Measurements from ENCODE around the gene LRIG3. TPM values are rescaled to one million over a fixed set of nuclear protein-coding genes. Genes with fewer than 3 reads are reported as not detected.

The LRIG3 gene
- total and polyA plus RNA-seq, 2 of the 4 experiments (the other 2 are of a cell fraction) = 26.4 to 71.2 TPM

- no TSS peak for BruUV-seq (replicated peaks)
Measured at GRCh38 chr12:58860788-58861240, 59.5 kb downstream of the LRIG3 start.

More at GRCh38 chr12:58860788-58861240, 59.5 kb downstream of the LRIG3 start:
- H2BK20ac ChIP-seq (ENCODE audit: low read depth, low read length) = no peak overlapping the region
- H3K14ac ChIP-seq (replicated peaks; ENCODE audit: low read depth, low read length) = no peak overlapping the region
- no peaks in the 10 kb centered on the region for H3K9me1 ChIP-seq (ENCODE audit: insufficient read depth, low read length)
- H4K20me1 ChIP-seq (ENCODE audit: insufficient read depth, low read length) = no peaks in the 10 kb centered on the region
- no peak overlapping the region for H2AK9ac ChIP-seq (replicated peaks; ENCODE audit: low read depth, low read length, poor library complexity)
- no peak for ATAC-seq (ENCODE audit: low read depth)
- no peak overlapping the region for H2AK5ac ChIP-seq (ENCODE audit: low read depth, low read length)
- H4K91ac ChIP-seq (ENCODE audit: insufficient read depth, low read depth, low read length) = no peak overlapping the region
- no peak overlapping the region for H3K4me3 ChIP-seq (ENCODE audit: insufficient read depth, low read depth, low read length)
- no peak overlapping the region for H2BK15ac ChIP-seq (ENCODE audit: low read depth, low read length)
- H3K79me1 ChIP-seq (ENCODE audit: low read depth in 1 of 2, low read length in 2 of 2) = no peaks in the 10 kb centered on the region
- no peak overlapping the region for H3K23ac ChIP-seq (ENCODE audit: low read depth, low read length)
- H3K9ac ChIP-seq (ENCODE audit: low read depth, low read length) = no peak overlapping the region
- 67% methylated on average over 1 of the region's 4 CpGs; no CpG with 5 or more reads in 1 of the 2 experiments for WGBS, 2 experiments (ENCODE audit: extremely low coverage in 2 of 2, insufficient read length in 1 of 2)
- TF ChIP-seq CHD1 (IDR thresholded peaks at IDR 0.05; ENCODE audit: low read depth, low read length) (no peak), MXI1 (IDR thresholded peaks at IDR 0.05; ENCODE audit: borderline replicate concordance, low read depth, low read length) (no peak), MAFK (IDR thresholded peaks at IDR 0.05; ENCODE audit: low read depth, low read length) (no peak), RFX5 (IDR thresholded peaks at IDR 0.05; ENCODE audit: low read depth, low read length) (no peak), POLR2A (IDR thresholded peaks at IDR 0.05; ENCODE audit: low read depth, low read length) (no peak), CTCF (conservative IDR thresholded peaks at IDR 0.05; ENCODE audit: low read depth, low read length) (no peak), MAZ (IDR thresholded peaks at IDR 0.05; ENCODE audit: borderline replicate concordance, low read depth, low read length) (no peak)
- DNase-seq = no peak
- no peak overlapping the region for H2BK120ac ChIP-seq (ENCODE audit: low read depth, low read length)
- no peaks in the 10 kb centered on the region for H3K36me3 ChIP-seq (ENCODE audit: control insufficient read depth, insufficient read depth, low read length)
- intact Hi-C loops (cut with micrococcal nuclease) (loop anchor here (2.0 to 10.0 kb wide), 2 partner anchors 320 to 1296 kb away; no protein-coding TSS in a partner anchor), dilution Hi-C loops (cut with HindIII; ENCODE audit: low sequenced_read_pairs, unreplicated experiment) (no loop called here), in situ Hi-C loops (cut with MboI; ENCODE audit: low sequenced_read_pairs) (no loop called here)
- CTCF ChIA-PET = no interaction called here
- no peak overlapping the region for H4K8ac ChIP-seq (ENCODE audit: low read depth in 2 of 2, low read length in 2 of 2)
- no peak overlapping the region for H4K5ac ChIP-seq (ENCODE audit: low read depth, low read length)
- H2AFZ ChIP-seq (replicated peaks; ENCODE audit: low read length, poor library complexity) = no peak overlapping the region
- H3K27me3 ChIP-seq (ENCODE audit: control insufficient read depth, insufficient read depth, low read length) = no peaks in the 10 kb centered on the region
- H2BK5ac ChIP-seq (ENCODE audit: low read depth, low read length, poor library complexity, severe bottlenecking) = no peak overlapping the region
- no peak overlapping the region for H3K18ac ChIP-seq (ENCODE audit: low read depth, low read length)
- H3K4ac ChIP-seq (ENCODE audit: low read depth, low read length) = no peak overlapping the region
- POLR2A ChIA-PET (ENCODE audit: unreplicated experiment) = no interaction called here
- H3K27ac ChIP-seq (ENCODE audit: insufficient read depth, low read length) = no peak overlapping the region
- no peaks in the 10 kb centered on the region for H3K9me3 ChIP-seq (ENCODE audit: control insufficient read depth, insufficient read depth, low read length)
- H3K4me2 ChIP-seq (ENCODE audit: low read depth, low read length) = no peak overlapping the region
- no peaks in the 10 kb centered on the region for H3K4me1 ChIP-seq (ENCODE audit: control insufficient read depth, insufficient read depth, low read length)
- no peak overlapping the region for H3K56ac ChIP-seq (ENCODE audit: extremely low read depth, insufficient read depth, low read length)
